Retinal pigment epithelial cell (primary cell): ENCODE measurements around the gene USP48.
"Not testable (repeated sequence)": the region's sequence is repeated elsewhere in the genome, so short reads cannot be mapped to it uniquely, and the experiment has no call there.

Experiments
- DNase-seq: peaks from one replicate; pipeline ENCODE4 v3.0.0-alpha.2; 2010; ENCODE audit warnings: low read depth
- H3K4me3 ChIP-seq: 2 replicates; pipeline ENCODE4 v1.5.1; 2011; ENCODE audit warnings: mild to moderate bottlenecking, low read length, control low read depth, moderate library complexity
- CTCF ChIP-seq: conservative IDR thresholded peaks from 2 replicates; pipeline ENCODE4 v1.5.1; 2011; ENCODE audit warnings: low read depth, low read length, control low read depth, inconsistent platforms

USP48 gene

DNA sequence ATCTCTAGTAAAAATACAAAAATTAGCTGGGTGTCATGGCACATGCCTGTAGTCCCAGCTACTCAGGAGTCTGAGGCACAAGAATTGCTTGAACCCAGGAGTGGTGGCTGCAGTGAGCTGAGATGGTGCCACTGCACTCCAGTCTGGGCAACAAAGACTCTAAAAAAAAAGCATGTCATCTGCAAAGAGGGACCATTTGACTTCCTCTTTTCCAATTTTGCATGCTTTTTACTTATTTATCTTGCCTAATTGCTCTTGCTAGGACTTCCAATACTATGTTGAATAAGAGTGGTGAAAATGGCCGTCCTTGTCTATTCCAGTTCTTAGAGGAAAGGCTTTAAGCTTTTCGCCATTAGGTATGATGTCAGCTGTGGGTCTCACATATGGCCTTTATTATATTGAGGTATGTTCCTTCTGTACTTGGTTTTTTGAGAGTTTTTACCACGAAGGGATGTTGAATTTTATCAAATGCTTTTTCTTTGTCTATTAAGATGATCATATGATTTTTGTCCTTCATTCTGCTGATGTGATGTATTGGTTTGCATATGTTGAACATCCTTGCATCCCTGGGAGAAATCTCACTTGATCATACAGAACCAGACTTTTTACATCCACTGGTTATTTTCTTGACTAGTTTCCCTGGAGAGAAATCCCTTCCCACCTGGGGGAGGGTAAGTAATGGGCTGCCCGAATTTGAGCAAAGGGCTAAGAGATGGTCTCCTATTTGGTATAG is 96.8 kb downstream of the USP48 start:
- no peak for DNase-seq
- no peak for TF ChIP-seq CTCF
- no peak overlapping the region for H3K4me3 ChIP-seq

GRCh38 chr1:21681426-21681825 is 101.5 kb downstream of the USP48 start:
- TF ChIP-seq CTCF = no peak
- H3K4me3 ChIP-seq = no peak overlapping the region
- DNase-seq = no peak

DNA sequence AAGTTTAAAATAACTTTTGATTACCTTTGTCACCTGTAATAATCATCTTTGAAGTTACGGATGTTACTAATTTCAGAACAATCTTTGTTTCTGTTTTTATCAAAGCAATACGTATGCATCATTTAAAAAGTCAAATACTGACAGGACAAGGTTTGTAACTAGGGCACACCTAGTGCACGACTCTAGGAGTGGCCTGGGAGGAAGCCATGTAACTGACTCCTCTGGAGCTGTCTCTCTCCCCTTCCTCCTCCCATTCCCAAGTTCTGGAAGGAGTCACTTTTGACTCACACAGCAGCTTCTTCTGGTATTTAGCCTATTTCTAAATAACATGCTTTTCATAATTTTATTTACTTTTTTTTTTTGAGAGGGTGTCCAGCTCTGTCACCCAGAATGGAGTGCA is 102.0 kb downstream of the USP48 start:
- no peak for DNase-seq
- no peak for TF ChIP-seq CTCF
- H3K4me3 ChIP-seq = no peak overlapping the region

GRCh38 chr1:21680381-21680780 is 102.6 kb downstream of the USP48 start:
- TF ChIP-seq CTCF = no peak
- no peak overlapping the region for H3K4me3 ChIP-seq
- DNase-seq = no peak

- no peak for DNase-seq
- TF ChIP-seq CTCF = no peak
- H3K4me3 ChIP-seq = no peak overlapping the region
These were observed 105.8 kb downstream of the USP48 start for GRCh38 chr1:21677168-21677567.

- no peak overlapping the region for H3K4me3 ChIP-seq
- DNase-seq = no peak
- no peak for TF ChIP-seq CTCF
These were observed 108.0 kb downstream of the USP48 start for GRCh38 chr1:21674957-21675356.

DNA sequence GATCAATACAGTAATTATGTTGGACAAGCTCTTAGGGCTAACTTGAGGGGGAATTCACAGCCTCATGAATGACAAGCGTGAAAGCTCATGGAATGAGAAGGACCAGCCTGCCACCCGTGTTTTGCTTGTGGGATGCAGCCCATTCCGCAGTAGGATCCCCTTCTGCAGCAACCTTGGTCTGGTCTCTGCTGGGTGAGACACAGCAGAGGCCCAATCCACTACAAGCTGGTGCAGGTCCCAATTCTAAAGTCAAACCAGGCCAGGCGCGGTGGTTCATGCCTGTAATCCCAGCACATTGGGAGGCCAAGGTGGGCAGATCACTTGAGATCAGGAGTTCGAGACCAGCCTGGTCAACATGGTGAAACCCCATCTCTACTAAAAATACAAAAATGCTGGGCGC is 109.1 kb downstream of the USP48 start:
- not testable (repeated sequence) for H3K4me3 ChIP-seq, DNase-seq
